Measurements from ENCODE around the gene RERG. TPM values are rescaled to one million over a fixed set of nuclear protein-coding genes. Genes with fewer than 3 reads are reported as not detected.

RERG gene
- total and polyA plus RNA-seq, 2 donors from 2014 or later, result 29.3 to 44.7 TPM

DNA sequence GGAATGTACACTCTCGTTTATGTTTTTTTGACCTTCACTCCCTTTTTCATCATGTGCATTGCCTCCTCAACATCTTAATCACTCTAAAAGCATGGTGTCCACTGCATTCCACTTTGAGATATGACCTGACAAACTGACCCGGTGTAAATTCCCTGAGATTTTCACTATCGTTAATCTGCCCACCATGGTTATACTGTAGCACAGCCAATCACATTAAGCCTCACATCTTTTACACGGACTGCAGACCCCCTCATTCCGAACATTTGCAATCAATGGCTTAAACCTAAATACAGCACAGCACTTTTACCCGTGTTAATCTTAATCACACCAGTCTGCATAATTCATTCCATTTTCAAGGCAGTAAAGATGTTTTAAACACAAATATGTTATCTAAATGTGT, 2.4 kb downstream of the RERG start:
- FAIRE-seq (no peak), DNase-seq (peak in 3 of 5 donors; percentile 29 to 79 (median 62))
- Histone ChIP-seq H3K9ac (ENCODE audit: low read length in 3 of 3) (peak overlapping the region in 1 of 3 donors; percentile 43), H3K9me3 (ENCODE audit: control insufficient read depth in 2 of 3, insufficient read depth in 1 of 3, low read length in 3 of 3) (no peaks in the 10 kb centered on the region), H3K27me3 (ENCODE audit: control insufficient read depth, insufficient read depth, low read length) (no peaks in the 10 kb centered on the region), H3K4me3 (ENCODE audit: low read length in 3 of 3) (peak overlapping the region; percentile 5 to 79 (median 65)), H3K4me1 (ENCODE audit: control insufficient read depth in 2 of 3, insufficient read depth in 2 of 3, low read depth in 1 of 3, low read length in 3 of 3) (peaks cover 4 to 29% (median 9%) of the 10 kb centered on the region in 3 donors), H3K36me3 (ENCODE audit: control insufficient read depth in 2 of 3, insufficient read depth in 3 of 3, low read length in 3 of 3) (peaks cover 0 to 6% (median 0%) of the 10 kb centered on the region in 3 donors), H3K27ac (ENCODE audit: low read depth in 2 of 2, low read length in 2 of 2) (peak overlapping the region; percentile 28 to 58)
- intact Hi-C loops (cut with DNase I), result no loop called here
- TF ChIP-seq, protein P1, sequence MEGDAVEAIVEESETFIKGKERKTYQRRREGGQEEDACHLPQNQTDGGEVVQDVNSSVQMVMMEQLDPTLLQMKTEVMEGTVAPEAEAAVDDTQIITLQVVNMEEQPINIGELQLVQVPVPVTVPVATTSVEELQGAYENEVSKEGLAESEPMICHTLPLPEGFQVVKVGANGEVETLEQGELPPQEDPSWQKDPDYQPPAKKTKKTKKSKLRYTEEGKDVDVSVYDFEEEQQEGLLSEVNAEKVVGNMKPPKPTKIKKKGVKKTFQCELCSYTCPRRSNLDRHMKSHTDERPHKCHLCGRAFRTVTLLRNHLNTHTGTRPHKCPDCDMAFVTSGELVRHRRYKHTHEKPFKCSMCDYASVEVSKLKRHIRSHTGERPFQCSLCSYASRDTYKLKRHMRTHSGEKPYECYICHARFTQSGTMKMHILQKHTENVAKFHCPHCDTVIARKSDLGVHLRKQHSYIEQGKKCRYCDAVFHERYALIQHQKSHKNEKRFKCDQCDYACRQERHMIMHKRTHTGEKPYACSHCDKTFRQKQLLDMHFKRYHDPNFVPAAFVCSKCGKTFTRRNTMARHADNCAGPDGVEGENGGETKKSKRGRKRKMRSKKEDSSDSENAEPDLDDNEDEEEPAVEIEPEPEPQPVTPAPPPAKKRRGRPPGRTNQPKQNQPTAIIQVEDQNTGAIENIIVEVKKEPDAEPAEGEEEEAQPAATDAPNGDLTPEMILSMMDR (IDR thresholded peaks at IDR 0.05; ENCODE audit: borderline replicate concordance, extremely low read depth, insufficient read depth), result no peak

DNA sequence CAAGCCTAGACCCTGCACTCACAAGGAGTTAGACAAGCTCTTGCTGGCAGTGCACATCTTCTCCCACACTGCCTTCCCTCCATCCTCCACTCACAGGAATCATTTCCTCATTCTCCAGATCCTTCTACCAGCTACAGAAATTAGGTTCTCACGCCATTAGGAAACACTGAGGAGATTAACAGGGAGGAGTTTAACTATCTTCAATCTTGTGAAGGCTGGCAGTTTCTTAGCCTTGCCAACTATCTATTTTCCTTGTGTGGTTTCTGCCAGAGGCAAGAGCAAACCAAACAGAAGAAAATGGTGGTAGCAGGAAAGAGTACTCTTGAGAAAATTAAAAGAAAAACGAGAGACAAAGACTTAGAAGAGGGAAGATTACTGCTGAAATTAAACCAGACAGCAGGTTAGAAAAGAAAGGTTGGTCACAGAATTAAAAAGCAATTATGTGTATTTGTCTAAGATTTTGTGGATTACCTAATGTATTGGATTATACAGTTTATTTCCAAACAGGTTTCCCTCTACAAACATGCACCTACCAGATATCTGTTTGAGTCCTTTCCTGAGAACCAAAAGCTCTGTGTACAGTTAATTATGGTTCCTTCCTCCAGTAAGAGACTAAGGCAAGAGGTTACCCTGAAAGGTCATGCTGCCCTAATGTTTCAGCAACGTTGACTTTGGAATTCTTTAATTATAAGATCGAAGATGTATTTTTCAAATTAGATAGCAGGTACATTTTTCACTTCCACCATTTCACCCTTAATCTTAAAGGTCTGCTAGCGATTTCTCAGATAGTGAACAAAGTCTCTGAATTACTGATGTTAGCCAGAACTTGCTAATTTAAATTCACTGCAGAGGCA, 5.0 kb downstream of the RERG start:
- Histone ChIP-seq H3K36me3 (ENCODE audit: control insufficient read depth in 2 of 3, insufficient read depth in 3 of 3, low read length in 3 of 3) (peaks cover 0 to 6% (median 0%) of the 10 kb centered on the region in 3 donors), H3K27me3 (ENCODE audit: control insufficient read depth, insufficient read depth, low read length) (no peaks in the 10 kb centered on the region), H3K9ac (ENCODE audit: low read length in 3 of 3) (no peak overlapping the region), H3K27ac (ENCODE audit: low read depth in 2 of 2, low read length in 2 of 2) (peak overlapping the region in 1 of 2 donors; percentile 40), H3K9me3 (ENCODE audit: control insufficient read depth in 2 of 3, insufficient read depth in 1 of 3, low read length in 3 of 3) (no peaks in the 10 kb centered on the region), H3K4me1 (ENCODE audit: control insufficient read depth in 2 of 3, insufficient read depth in 2 of 3, low read depth in 1 of 3, low read length in 3 of 3) (peaks cover 8 to 37% (median 11%) of the 10 kb centered on the region in 3 donors), H3K4me3 (ENCODE audit: low read length in 3 of 3) (no peak overlapping the region)
- FAIRE-seq (no peak), DNase-seq (no peak)
- intact Hi-C loops (cut with DNase I), result no loop called here
- TF ChIP-seq, protein P1 (IDR thresholded peaks at IDR 0.05; ENCODE audit: borderline replicate concordance, extremely low read depth, insufficient read depth), result no peak

DNA sequence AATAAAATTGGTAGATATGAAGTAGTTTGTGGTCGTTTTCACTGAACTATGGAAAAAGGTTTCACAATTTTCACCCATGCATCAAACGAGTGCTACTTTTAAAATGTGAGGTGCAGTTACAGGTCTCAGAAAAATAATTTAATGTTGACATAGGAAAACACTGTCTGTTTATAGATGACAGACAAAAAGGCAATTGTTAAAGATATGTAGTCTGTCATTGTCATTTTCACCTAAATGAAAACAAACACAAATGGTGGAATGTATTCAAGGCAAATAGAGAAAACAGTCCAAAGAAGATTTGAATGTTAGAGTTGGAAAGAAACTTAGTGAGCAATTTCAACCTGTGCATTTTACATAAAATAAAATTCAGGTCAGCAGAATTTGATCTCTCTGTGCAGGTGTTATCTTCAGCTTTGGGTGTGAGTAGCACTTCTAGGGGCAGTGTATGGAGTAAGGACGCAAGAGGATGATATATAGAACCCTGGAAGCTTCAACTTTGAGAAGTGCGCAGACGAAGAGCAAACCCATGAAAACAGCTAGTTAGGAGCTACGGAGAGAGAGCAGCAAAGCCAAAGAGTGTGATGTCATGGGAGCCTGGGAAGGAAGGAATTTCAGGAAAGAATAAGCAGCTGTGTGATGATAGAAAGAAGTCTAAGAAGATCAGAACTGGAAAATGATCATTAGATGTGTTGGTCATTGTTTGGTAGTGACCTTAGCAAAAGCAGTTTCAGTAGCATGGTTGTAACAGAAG, 6.2 kb downstream of the RERG start:
- FAIRE-seq, result no peak
- TF ChIP-seq, protein P1 (IDR thresholded peaks at IDR 0.05; ENCODE audit: borderline replicate concordance, extremely low read depth, insufficient read depth), result no peak

More for the DNA sequence above, 6.2 kb downstream of the RERG start:
- Histone ChIP-seq H3K4me1 (ENCODE audit: control insufficient read depth in 2 of 3, insufficient read depth in 2 of 3, low read depth in 1 of 3, low read length in 3 of 3) (peaks cover 8 to 37% (median 8%) of the 10 kb centered on the region in 3 donors), H3K9ac (ENCODE audit: low read length in 3 of 3) (no peak overlapping the region), H3K4me3 (ENCODE audit: low read length in 3 of 3) (no peak overlapping the region), H3K27ac (ENCODE audit: low read depth in 2 of 2, low read length in 2 of 2) (peak overlapping the region in 1 of 2 donors; percentile 2), H3K27me3 (ENCODE audit: control insufficient read depth, insufficient read depth, low read length) (no peaks in the 10 kb centered on the region), H3K9me3 (ENCODE audit: control insufficient read depth in 2 of 3, insufficient read depth in 1 of 3, low read length in 3 of 3) (no peaks in the 10 kb centered on the region), H3K36me3 (ENCODE audit: control insufficient read depth in 2 of 3, insufficient read depth in 3 of 3, low read length in 3 of 3) (peaks cover 0 to 6% (median 0%) of the 10 kb centered on the region in 3 donors)
- no peak for DNase-seq
- intact Hi-C loops (cut with DNase I), result no loop called here
